Bronchial epithelial cell (primary cell): ENCODE data around the gene TEN1. TPM values are rescaled to one million over a fixed set of nuclear protein-coding genes. Genes with fewer than 3 reads are reported as not detected.
A peak's percentile ranks its signal among the peaks of the same experiment; 100 is the strongest.

ENCODE experiments used
- DNase-seq: peaks from one replicate; pipeline ENCODE4 v3.0.0-alpha.2; 2010; ENCODE audit warnings: low read depth
- FAIRE-seq: peaks from 2 replicates; lab custom pipeline; 2011; peaks lifted over from hg19 to GRCh38; lab: Jason Lieb, UNC
- H3K27me3 ChIP-seq: 2 replicates; pipeline ENCODE4 v1.5.1; 2011; ENCODE audit warnings: low read length; ENCODE audit not compliant: control insufficient read depth, insufficient read depth
- H3K36me3 ChIP-seq: 2 replicates; pipeline ENCODE4 v1.5.1; 2011; ENCODE audit warnings: low read length; ENCODE audit not compliant: control insufficient read depth, insufficient read depth
- H3K4me3 ChIP-seq: 2 replicates; pipeline ENCODE4 v1.5.1; 2011; ENCODE audit warnings: mild to moderate bottlenecking, low read depth, low read length, control low read depth
- CTCF ChIP-seq: IDR thresholded peaks from 2 replicates; pipeline ENCODE4 v1.5.1; 2011; ENCODE audit warnings: mild to moderate bottlenecking, moderate library complexity, low read length, control low read depth, inconsistent platforms; ENCODE audit not compliant: insufficient read depth, severe bottlenecking
- total RNA-seq: library from RNA; depleted of rRNA; stranded (reverse); fragments of >200 nt; gene quantifications from 2 replicates; pipeline ENCODE4 v1.2.1, GENCODE V29; 2014

TEN1 gene
- total RNA-seq, 1 donor from 2014 or later, result 24.5 TPM

DNA sequence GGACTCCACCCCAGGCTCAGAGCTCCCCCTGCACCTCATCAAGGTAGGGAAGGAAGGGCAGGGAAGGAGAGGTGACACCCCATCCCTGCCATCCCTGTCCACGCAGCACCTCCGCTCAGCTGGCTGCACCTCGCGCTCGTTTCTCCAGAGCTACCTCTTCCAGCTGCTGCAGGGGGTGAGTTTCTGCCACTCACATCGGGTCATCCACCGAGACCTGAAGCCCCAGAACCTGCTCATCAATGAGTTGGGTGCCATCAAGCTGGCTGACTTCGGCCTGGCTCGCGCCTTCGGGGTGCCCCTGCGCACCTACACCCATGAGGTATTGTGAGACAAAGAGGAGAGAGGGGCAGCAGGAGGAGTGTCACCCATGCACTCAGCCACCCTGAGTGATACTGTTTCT is 23.1 kb downstream of the TEN1 start:
- no peak for FAIRE-seq
- H3K27me3 ChIP-seq, result no peaks in the 10 kb centered on the region
- TF ChIP-seq CTCF, result no peak
- H3K4me3 ChIP-seq, result no peak overlapping the region
- no peak for DNase-seq
- peaks cover 4% of the 10 kb centered on the region for H3K36me3 ChIP-seq

DNA sequence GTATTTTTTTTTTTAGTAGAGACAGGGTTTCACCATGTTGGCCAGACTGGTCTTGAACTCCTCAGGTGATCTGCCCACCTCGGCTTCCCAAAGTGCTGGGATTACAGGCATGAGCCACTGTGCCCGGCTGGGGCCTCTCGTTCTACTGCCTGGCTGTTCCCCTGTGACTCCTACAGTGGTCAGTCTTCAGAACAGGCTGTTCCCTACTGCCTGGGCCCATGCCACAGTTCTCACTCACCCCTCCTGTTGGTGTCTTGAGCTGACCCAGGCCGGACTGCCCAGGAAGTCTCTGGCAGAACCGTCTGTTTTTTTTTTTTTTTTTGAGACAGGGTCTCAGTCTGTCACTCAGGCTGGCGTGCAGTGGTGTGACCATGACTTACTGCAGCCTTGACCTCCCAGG is 24.9 kb downstream of the TEN1 start:
- DNase-seq (no peak), FAIRE-seq (no peak)
- Histone ChIP-seq H3K27me3 (no peaks in the 10 kb centered on the region), H3K36me3 (peaks cover 5% of the 10 kb centered on the region), H3K4me3 (no peak overlapping the region)
- no peak for TF ChIP-seq CTCF

- peaks cover 6% of the 10 kb centered on the region for H3K36me3 ChIP-seq
- no peak overlapping the region for H3K4me3 ChIP-seq
- FAIRE-seq, result no peak
- no peaks in the 10 kb centered on the region for H3K27me3 ChIP-seq
- no peak for TF ChIP-seq CTCF
- no peak for DNase-seq
These were observed 25.8 kb downstream of the TEN1 start for GRCh38 chr17:76004750-76005262.

- Histone ChIP-seq H3K27me3 (no peaks in the 10 kb centered on the region), H3K36me3 (peaks cover 8% of the 10 kb centered on the region), H3K4me3 (no peak overlapping the region)
- peak; percentile 74 for TF ChIP-seq CTCF
- DNase-seq, result peak; percentile 51
- FAIRE-seq, result no peak
These were observed 26.5 kb downstream of the TEN1 start for GRCh38 chr17:76005263-76006149.

DNA sequence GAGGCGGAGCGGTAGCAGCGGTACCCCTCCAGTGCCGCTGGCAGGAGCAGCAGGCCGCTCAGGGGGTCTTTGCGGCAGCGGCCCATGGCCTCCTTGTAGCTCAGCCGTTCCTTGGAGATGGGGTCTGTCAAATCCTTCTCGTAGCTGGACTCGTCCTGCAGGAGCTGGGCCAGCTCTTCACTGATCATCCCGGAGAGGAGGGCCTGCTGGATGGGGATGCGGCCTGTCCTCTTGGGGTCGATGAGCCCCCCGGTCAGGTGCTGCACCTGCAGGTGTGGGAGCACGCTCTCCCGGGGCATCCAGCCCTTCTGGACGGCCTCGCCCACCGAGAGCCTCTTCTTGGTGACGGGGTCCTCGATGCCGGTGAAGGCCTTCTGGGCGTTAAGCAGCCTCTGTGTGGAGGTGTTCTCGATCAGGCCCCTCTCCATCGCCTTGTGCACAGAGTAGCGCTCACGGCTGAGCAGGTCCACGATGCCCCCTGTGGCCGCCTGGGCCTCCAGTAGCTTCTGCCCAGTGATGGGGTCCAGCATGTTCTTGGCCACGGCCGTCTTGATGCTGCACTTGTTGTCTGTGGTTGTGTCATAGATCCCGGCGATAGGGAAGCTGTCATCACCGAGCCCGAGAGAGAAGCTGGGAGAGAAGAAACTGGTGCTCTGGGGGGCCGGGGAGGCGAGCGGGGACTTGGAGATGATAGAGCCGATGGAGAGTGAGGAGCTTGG is 28.2 kb downstream of the TEN1 start:
- DNase-seq (no peak), FAIRE-seq (no peak)
- H3K36me3 ChIP-seq, result peaks cover 21% of the 10 kb centered on the region

More for the DNA sequence above, 28.2 kb downstream of the TEN1 start:
- no peak overlapping the region for H3K4me3 ChIP-seq
- no peaks in the 10 kb centered on the region for H3K27me3 ChIP-seq
- TF ChIP-seq CTCF, result no peak
